ENCODE measurements around the gene SMIM15.

GRCh38 chr5:61200582-61201155, 38.4 kb upstream of the SMIM15 start:
- TF ChIP-seq POLR2A (IDR thresholded peaks at IDR 0.05) = no peak
- no peak for TF ChIP-seq CTCF (IDR thresholded peaks at IDR 0.05)
- no peak for TF ChIP-seq POLR2AphosphoS5 (IDR thresholded peaks at IDR 0.05)
- TF ChIP-seq EP300 (IDR thresholded peaks at IDR 0.05) = no peak
